ENCODE results near the gene SLC22A23. TPM values are rescaled to one million over a fixed set of nuclear protein-coding genes. Genes with fewer than 3 reads are reported as not detected.

SLC22A23 gene
- total RNA-seq, 1 donor = 18.1 TPM

GRCh38 chr6:3361312-3362037 is 95.4 kb downstream of the SLC22A23 start:
- no peak for DNase-seq (ENCODE audit: insufficient read length, low spot score, missing footprints)
- H3K4me2 ChIP-seq (ENCODE audit: insufficient read depth, low read length) = no peak overlapping the region

GRCh38 chr6:3360727-3361045 is 96.2 kb downstream of the SLC22A23 start:
- no peaks in the 10 kb centered on the region for H3K36me3 ChIP-seq (ENCODE audit: insufficient read depth, low read length)
- H3K27ac ChIP-seq (ENCODE audit: low read depth, low read length) = no peak overlapping the region
- H3K9me3 ChIP-seq (ENCODE audit: low read depth, low read length) = no peaks in the 10 kb centered on the region
- no peak for DNase-seq (ENCODE audit: insufficient read length, low spot score, missing footprints)
- H4K20me1 ChIP-seq (ENCODE audit: insufficient read depth, low read length) = no peaks in the 10 kb centered on the region
- H3K4me1 ChIP-seq (ENCODE audit: insufficient read depth, low read length) = peaks cover 14% of the 10 kb centered on the region
- no peaks in the 10 kb centered on the region for H3K27me3 ChIP-seq (ENCODE audit: insufficient read depth, low read length)
- H3K4me2 ChIP-seq (ENCODE audit: insufficient read depth, low read length) = no peak overlapping the region
- TF ChIP-seq CTCF (IDR thresholded peaks at IDR 0.05; ENCODE audit: extremely low read depth, low read depth, low read length) = no peak
- no peaks in the 10 kb centered on the region for H3K79me2 ChIP-seq (ENCODE audit: insufficient read depth, low read length)
- H3K4me3 ChIP-seq (ENCODE audit: insufficient read depth, low read length) = no peak overlapping the region
- no peak overlapping the region for H2AFZ ChIP-seq (ENCODE audit: low read length)

More at GRCh38 chr6:3361312-3362037, 95.4 kb downstream of the SLC22A23 start:
- no peak for TF ChIP-seq CTCF (IDR thresholded peaks at IDR 0.05; ENCODE audit: extremely low read depth, low read depth, low read length)
- no peaks in the 10 kb centered on the region for H3K9me3 ChIP-seq (ENCODE audit: low read depth, low read length)
- no peaks in the 10 kb centered on the region for H4K20me1 ChIP-seq (ENCODE audit: insufficient read depth, low read length)
- H3K27ac ChIP-seq (ENCODE audit: low read depth, low read length) = no peak overlapping the region
- H3K4me1 ChIP-seq (ENCODE audit: insufficient read depth, low read length) = peaks cover 8% of the 10 kb centered on the region
- no peaks in the 10 kb centered on the region for H3K27me3 ChIP-seq (ENCODE audit: insufficient read depth, low read length)
- no peaks in the 10 kb centered on the region for H3K36me3 ChIP-seq (ENCODE audit: insufficient read depth, low read length)
- H3K4me3 ChIP-seq (ENCODE audit: insufficient read depth, low read length) = no peak overlapping the region
- H2AFZ ChIP-seq (ENCODE audit: low read length) = no peak overlapping the region
- no peaks in the 10 kb centered on the region for H3K79me2 ChIP-seq (ENCODE audit: insufficient read depth, low read length)

GRCh38 chr6:3359973-3360726 is 96.7 kb downstream of the SLC22A23 start:
- H2AFZ ChIP-seq (ENCODE audit: low read length) = no peak overlapping the region
- no peak for DNase-seq (ENCODE audit: insufficient read length, low spot score, missing footprints)
- no peaks in the 10 kb centered on the region for H3K27me3 ChIP-seq (ENCODE audit: insufficient read depth, low read length)
- no peak for TF ChIP-seq CTCF (IDR thresholded peaks at IDR 0.05; ENCODE audit: extremely low read depth, low read depth, low read length)
- H4K20me1 ChIP-seq (ENCODE audit: insufficient read depth, low read length) = no peaks in the 10 kb centered on the region
- no peak overlapping the region for H3K27ac ChIP-seq (ENCODE audit: low read depth, low read length)
- peaks cover 18% of the 10 kb centered on the region for H3K4me1 ChIP-seq (ENCODE audit: insufficient read depth, low read length)
- no peaks in the 10 kb centered on the region for H3K36me3 ChIP-seq (ENCODE audit: insufficient read depth, low read length)
- no peak overlapping the region for H3K4me2 ChIP-seq (ENCODE audit: insufficient read depth, low read length)
- no peaks in the 10 kb centered on the region for H3K9me3 ChIP-seq (ENCODE audit: low read depth, low read length)
- H3K79me2 ChIP-seq (ENCODE audit: insufficient read depth, low read length) = no peaks in the 10 kb centered on the region
- H3K4me3 ChIP-seq (ENCODE audit: insufficient read depth, low read length) = no peak overlapping the region

GRCh38 chr6:3359101-3359752 is 97.6 kb downstream of the SLC22A23 start:
- Histone ChIP-seq H3K27ac (ENCODE audit: low read depth, low read length) (no peak overlapping the region), H3K27me3 (ENCODE audit: insufficient read depth, low read length) (no peaks in the 10 kb centered on the region), H3K79me2 (ENCODE audit: insufficient read depth, low read length) (no peaks in the 10 kb centered on the region), H3K4me1 (ENCODE audit: insufficient read depth, low read length) (peaks cover 18% of the 10 kb centered on the region), H4K20me1 (ENCODE audit: insufficient read depth, low read length) (no peaks in the 10 kb centered on the region), H3K9me3 (ENCODE audit: low read depth, low read length) (no peaks in the 10 kb centered on the region), H3K4me2 (ENCODE audit: insufficient read depth, low read length) (no peak overlapping the region), H3K4me3 (ENCODE audit: insufficient read depth, low read length) (no peak overlapping the region), H2AFZ (ENCODE audit: low read length) (no peak overlapping the region), H3K36me3 (ENCODE audit: insufficient read depth, low read length) (no peaks in the 10 kb centered on the region)
- peak; percentile 80 for DNase-seq (ENCODE audit: insufficient read length, low spot score, missing footprints)
- no peak for TF ChIP-seq CTCF (IDR thresholded peaks at IDR 0.05; ENCODE audit: extremely low read depth, low read depth, low read length)

Measured in osteoblast (primary cell).